Duodenal mucosa (tissue), 2 donors: ENCODE measurements around the gene SDHAF1.
"Not testable (repeated sequence)": the region's sequence is repeated elsewhere in the genome, so short reads cannot be mapped to it uniquely, and the experiment has no call there.

Source experiments
- H3K27ac ChIP-seq: one replicate; pipeline ENCODE4 v1.7.0; 2013; ENCODE audit warnings: low read depth, low read length
- H3K27me3 ChIP-seq, 2 donors: one replicate each; pipeline ENCODE4 v1.7.0; 2013; ENCODE audit warnings: low read length in 2 of 2, control low read depth in 1 of 2; ENCODE audit not compliant: insufficient read depth in 2 of 2, control insufficient read depth in 1 of 2
- H3K36me3 ChIP-seq, 2 donors: one replicate each; pipeline ENCODE4 v1.7.0; 2013; ENCODE audit warnings: low read length in 2 of 2, control low read depth in 1 of 2; ENCODE audit not compliant: insufficient read depth in 2 of 2, control insufficient read depth in 1 of 2
- H3K4me1 ChIP-seq, 2 donors: one replicate each; pipeline ENCODE4 v1.7.0; 2013; ENCODE audit warnings: low read length in 2 of 2, control low read depth in 1 of 2; ENCODE audit not compliant: insufficient read depth in 2 of 2, control insufficient read depth in 1 of 2
- H3K4me3 ChIP-seq, 2 donors: one replicate each; pipeline ENCODE4 v1.7.0; 2013; ENCODE audit warnings: low read length in 2 of 2, low read depth in 1 of 2
- H3K9ac ChIP-seq, 2 donors: one replicate each; pipeline ENCODE4 v1.7.0; 2013; ENCODE audit warnings: low read length in 2 of 2, low read depth in 1 of 2
- H3K9me3 ChIP-seq, 2 donors: one replicate each; pipeline ENCODE4 v1.7.0; 2013; ENCODE audit warnings: low read length in 2 of 2, control low read depth in 1 of 2; ENCODE audit not compliant: control insufficient read depth in 1 of 2

SDHAF1 gene

GRCh38 chr19:35963514-35963913, 31.5 kb upstream of the SDHAF1 start:
- H3K36me3 ChIP-seq = no peaks in the 10 kb centered on the region
- H3K4me1 ChIP-seq = no peaks in the 10 kb centered on the region
- peaks cover 14 to 15% of the 10 kb centered on the region in 2 donors for H3K27me3 ChIP-seq
- H3K9ac ChIP-seq = no peak overlapping the region
- H3K27ac ChIP-seq = no peak overlapping the region
- no peaks in the 10 kb centered on the region for H3K9me3 ChIP-seq
- no peak overlapping the region for H3K4me3 ChIP-seq

- Histone ChIP-seq H3K9ac (no peak overlapping the region), H3K4me3 (no peak overlapping the region), H3K27me3 (peaks cover 0 to 9% of the 10 kb centered on the region in 2 donors), H3K9me3 (no peaks in the 10 kb centered on the region), H3K4me1 (no peaks in the 10 kb centered on the region), H3K36me3 (no peaks in the 10 kb centered on the region), H3K27ac (no peak overlapping the region)
Measured at GRCh38 chr19:35966771-35967170, 28.2 kb upstream of the SDHAF1 start.

- H3K4me3 ChIP-seq = no peak overlapping the region
- H3K27me3 ChIP-seq = peaks cover 0 to 5% of the 10 kb centered on the region in 2 donors
- H3K36me3 ChIP-seq = no peaks in the 10 kb centered on the region
Measured at GRCh38 chr19:35973487-35973886, 21.5 kb upstream of the SDHAF1 start.

GRCh38 chr19:35975608-35976214, 19.3 kb upstream of the SDHAF1 start:
- Histone ChIP-seq H3K36me3 (no peaks in the 10 kb centered on the region), H3K27me3 (peaks cover 0 to 12% of the 10 kb centered on the region in 2 donors), H3K4me1 (no peaks in the 10 kb centered on the region), H3K9ac (no peak overlapping the region), H3K9me3 (no peaks in the 10 kb centered on the region), H3K4me3 (no peak overlapping the region), H3K27ac (no peak overlapping the region)

More at GRCh38 chr19:35973487-35973886, 21.5 kb upstream of the SDHAF1 start:
- H3K9me3 ChIP-seq = no peaks in the 10 kb centered on the region
- no peak overlapping the region for H3K27ac ChIP-seq
- H3K9ac ChIP-seq = no peak overlapping the region
- H3K4me1 ChIP-seq = no peaks in the 10 kb centered on the region

- Histone ChIP-seq H3K4me1 (no peaks in the 10 kb centered on the region), H3K4me3 (no peak overlapping the region), H3K36me3 (no peaks in the 10 kb centered on the region), H3K9me3 (no peaks in the 10 kb centered on the region), H3K9ac (no peak overlapping the region), H3K27ac (no peak overlapping the region), H3K27me3 (peaks cover 0 to 12% of the 10 kb centered on the region in 2 donors)
Measured at GRCh38 chr19:35977446-35978222, 17.4 kb upstream of the SDHAF1 start.

- H3K4me3 ChIP-seq = no peak overlapping the region
- no peak overlapping the region for H3K9ac ChIP-seq
- H3K27ac ChIP-seq = no peak overlapping the region
- H3K9me3 ChIP-seq = no peaks in the 10 kb centered on the region
- H3K36me3 ChIP-seq = no peaks in the 10 kb centered on the region
- H3K27me3 ChIP-seq = peaks cover 0 to 12% of the 10 kb centered on the region in 2 donors
- no peaks in the 10 kb centered on the region for H3K4me1 ChIP-seq
Measured at GRCh38 chr19:35978271-35978670, 16.7 kb upstream of the SDHAF1 start.

- H3K27me3 ChIP-seq = peaks cover 0 to 12% of the 10 kb centered on the region in 2 donors
- no peak overlapping the region for H3K9ac ChIP-seq
- H3K36me3 ChIP-seq = no peaks in the 10 kb centered on the region
- no peak overlapping the region for H3K4me3 ChIP-seq
- no peaks in the 10 kb centered on the region for H3K4me1 ChIP-seq
- no peaks in the 10 kb centered on the region for H3K9me3 ChIP-seq
- no peak overlapping the region for H3K27ac ChIP-seq
Measured at GRCh38 chr19:35978832-35979365, 16.1 kb upstream of the SDHAF1 start.

GRCh38 chr19:35980997-35981396, 14.0 kb upstream of the SDHAF1 start:
- H3K9ac ChIP-seq, H3K27ac ChIP-seq, H3K9me3 ChIP-seq, H3K4me1 ChIP-seq, H3K36me3 ChIP-seq, H3K4me3 ChIP-seq: not testable (repeated sequence)
- H3K27me3 ChIP-seq = peaks cover 10 to 18% of the 10 kb centered on the region in 2 donors

GRCh38 chr19:35983177-35983576, 11.8 kb upstream of the SDHAF1 start:
- peaks cover 20 to 24% of the 10 kb centered on the region in 2 donors for H3K27me3 ChIP-seq

GRCh38 chr19:35986111-35986510, 8.9 kb upstream of the SDHAF1 start:
- no peak overlapping the region for H3K9ac ChIP-seq
- H3K4me3 ChIP-seq = no peak overlapping the region
- no peak overlapping the region for H3K27ac ChIP-seq
- no peaks in the 10 kb centered on the region for H3K9me3 ChIP-seq
- H3K27me3 ChIP-seq = peaks cover 17 to 20% of the 10 kb centered on the region in 2 donors
- no peaks in the 10 kb centered on the region for H3K36me3 ChIP-seq
- no peaks in the 10 kb centered on the region for H3K4me1 ChIP-seq

More at GRCh38 chr19:35983177-35983576, 11.8 kb upstream of the SDHAF1 start:
- no peak overlapping the region for H3K27ac ChIP-seq
- H3K9ac ChIP-seq = no peak overlapping the region
- no peaks in the 10 kb centered on the region for H3K36me3 ChIP-seq
- no peaks in the 10 kb centered on the region for H3K4me1 ChIP-seq
- H3K4me3 ChIP-seq = no peak overlapping the region
- no peaks in the 10 kb centered on the region for H3K9me3 ChIP-seq
